Activated T-helper 1 cell treated with anti-CD3 and anti-CD28 coated beads, Interleukin-12 subunit alpha, Interleukin-12 subunit beta, Interleukin-2, Interleukin-4 antibody, amounts not matched to agents 30 ng/mL and 10 ng/mL and 1 ng/mL, durations not matched to agents 14 hours and 24 hours and 36 hours (primary cell): ENCODE results near the gene KIAA1328. TPM values are rescaled to one million over a fixed set of nuclear protein-coding genes. Genes with fewer than 3 reads are reported as not detected.
A peak's percentile ranks its signal among the peaks of the same experiment; 100 is the strongest.

Experiments used
- DNase-seq: peaks from one replicate; pipeline ENCODE4 v3.0.0; 2021; ENCODE audit warnings: low spot score
- H3K27ac Mint-ChIP-seq: one replicate; pipeline ENCODE4 v1.8.0; 2021; ENCODE audit warnings: mild to moderate bottlenecking, mixed read lengths
- H3K27me3 Mint-ChIP-seq: one replicate; pipeline ENCODE4 v1.8.0; 2022; ENCODE audit warnings: mild to moderate bottlenecking, moderate library complexity, mixed read lengths; ENCODE audit not compliant: insufficient read depth
- H3K36me3 Mint-ChIP-seq: one replicate; pipeline ENCODE4 v1.8.0; 2021; ENCODE audit warnings: low read depth, mixed read lengths
- H3K4me1 Mint-ChIP-seq: one replicate; pipeline ENCODE4 v1.8.0; 2021; ENCODE audit warnings: low read depth, mixed read lengths
- H3K4me3 Mint-ChIP-seq: one replicate; pipeline ENCODE4 v1.8.0; 2021; ENCODE audit warnings: mild to moderate bottlenecking, moderate library complexity, mixed read lengths
- H3K9me3 Mint-ChIP-seq: one replicate; pipeline ENCODE4 v1.8.0; 2021; ENCODE audit warnings: mixed read lengths
- intact Hi-C: fragments of 100-400 bp; cut with micrococcal nuclease; formaldehyde crosslinking; loops from one replicate; pipeline ENCODE4 v1.15.1; 2024
- total RNA-seq: library from RNA; stranded (reverse); gene quantifications from 2 replicates; pipeline ENCODE4 v1.2.3, GENCODE V29; 2022

The KIAA1328 gene
- total RNA-seq, 1 donor from 2014 or later = 6.7 TPM

DNA sequence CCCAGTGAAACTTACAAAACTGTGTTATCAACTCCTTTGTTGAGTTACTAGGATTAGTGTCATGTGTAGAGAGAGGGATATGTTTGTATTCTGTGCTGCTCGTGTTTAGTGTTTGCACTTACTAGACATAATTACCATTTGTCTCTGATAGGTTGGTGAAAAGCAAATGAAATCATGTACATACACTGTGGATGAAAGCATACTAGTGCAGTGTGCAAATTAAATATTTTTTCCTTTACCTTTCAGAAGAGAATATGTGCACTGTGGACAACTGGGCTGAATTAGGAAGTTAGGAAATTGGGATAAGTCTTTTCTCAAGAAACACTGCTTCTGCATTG, 1.2 kb downstream of the KIAA1328 start:
- Mint-ChIP-seq H3K4me3 (peak overlapping the region; percentile 86), H3K36me3 (peaks cover 10% of the 10 kb centered on the region), H3K4me1 (peaks cover 40% of the 10 kb centered on the region), H3K27ac (peak overlapping the region; percentile 82), H3K27me3 (no peaks in the 10 kb centered on the region), H3K9me3 (no peaks in the 10 kb centered on the region)
- no peak for DNase-seq
- intact Hi-C loops = no loop called here

DNA sequence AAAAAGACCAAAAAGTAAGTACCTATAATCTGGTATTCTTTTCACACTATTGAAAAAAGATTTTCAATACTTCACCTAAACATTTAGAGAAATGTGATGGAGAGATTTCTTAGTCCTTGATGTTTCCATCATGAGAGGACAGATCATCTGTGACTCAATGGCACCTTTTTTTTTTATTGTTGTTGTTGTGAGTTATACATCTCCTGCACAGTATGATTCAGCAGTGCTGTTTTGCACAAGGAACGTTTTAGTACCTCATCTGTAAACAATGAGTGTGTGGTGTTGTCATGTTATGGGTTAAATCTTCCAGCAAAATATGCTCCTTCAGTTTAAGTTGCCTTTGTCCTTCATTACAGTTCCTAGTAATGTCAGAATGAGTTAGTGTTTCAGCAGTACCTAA, 2.2 kb downstream of the KIAA1328 start:
- Mint-ChIP-seq H3K4me3 (no peak overlapping the region), H3K36me3 (peaks cover 10% of the 10 kb centered on the region), H3K4me1 (peaks cover 40% of the 10 kb centered on the region), H3K9me3 (no peaks in the 10 kb centered on the region), H3K27ac (no peak overlapping the region), H3K27me3 (no peaks in the 10 kb centered on the region)
- intact Hi-C loops = no loop called here
- no peak for DNase-seq

GRCh38 chr18:36833120-36833519, 4.2 kb downstream of the KIAA1328 start:
- DNase-seq = no peak
- no peak overlapping the region for H3K27ac Mint-ChIP-seq
- intact Hi-C loops = no loop called here
- peaks cover 22% of the 10 kb centered on the region for H3K4me1 Mint-ChIP-seq
- no peaks in the 10 kb centered on the region for H3K36me3 Mint-ChIP-seq
- H3K27me3 Mint-ChIP-seq = no peaks in the 10 kb centered on the region
- no peaks in the 10 kb centered on the region for H3K9me3 Mint-ChIP-seq
- H3K4me3 Mint-ChIP-seq = no peak overlapping the region

DNA sequence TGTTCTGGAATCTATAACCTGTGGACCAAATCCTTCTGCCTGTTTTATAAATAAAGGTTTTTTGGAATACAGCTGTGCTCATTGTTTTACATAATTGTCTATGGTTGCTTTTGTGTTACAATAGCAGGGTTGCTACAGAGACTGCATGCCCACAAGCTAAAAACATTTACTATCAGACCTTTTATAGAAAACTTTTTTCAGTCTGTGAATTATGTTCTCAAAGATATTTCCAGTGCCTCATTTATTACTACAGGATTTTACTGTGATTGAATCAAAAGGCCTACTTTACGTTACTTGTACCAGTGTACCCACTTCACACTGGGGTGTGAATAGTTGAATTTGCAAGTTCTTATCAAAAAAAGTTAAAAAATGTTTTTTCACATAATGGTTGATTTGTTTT, 7.0 kb downstream of the KIAA1328 start:
- H3K4me3 Mint-ChIP-seq = no peak overlapping the region
- H3K27me3 Mint-ChIP-seq = no peaks in the 10 kb centered on the region
- peaks cover 13% of the 10 kb centered on the region for H3K36me3 Mint-ChIP-seq
- H3K27ac Mint-ChIP-seq = no peak overlapping the region
- peaks cover 5% of the 10 kb centered on the region for H3K4me1 Mint-ChIP-seq
- no peak for DNase-seq
- intact Hi-C loops = no loop called here
- H3K9me3 Mint-ChIP-seq = no peaks in the 10 kb centered on the region

GRCh38 chr18:36839835-36840234, 10.9 kb downstream of the KIAA1328 start:
- H3K27ac Mint-ChIP-seq = no peak overlapping the region
- no peaks in the 10 kb centered on the region for H3K27me3 Mint-ChIP-seq
- H3K4me1 Mint-ChIP-seq = no peaks in the 10 kb centered on the region
- no peaks in the 10 kb centered on the region for H3K9me3 Mint-ChIP-seq
- DNase-seq = no peak
- peaks cover 15% of the 10 kb centered on the region for H3K36me3 Mint-ChIP-seq
- H3K4me3 Mint-ChIP-seq = no peak overlapping the region
- intact Hi-C loops = no loop called here

DNA sequence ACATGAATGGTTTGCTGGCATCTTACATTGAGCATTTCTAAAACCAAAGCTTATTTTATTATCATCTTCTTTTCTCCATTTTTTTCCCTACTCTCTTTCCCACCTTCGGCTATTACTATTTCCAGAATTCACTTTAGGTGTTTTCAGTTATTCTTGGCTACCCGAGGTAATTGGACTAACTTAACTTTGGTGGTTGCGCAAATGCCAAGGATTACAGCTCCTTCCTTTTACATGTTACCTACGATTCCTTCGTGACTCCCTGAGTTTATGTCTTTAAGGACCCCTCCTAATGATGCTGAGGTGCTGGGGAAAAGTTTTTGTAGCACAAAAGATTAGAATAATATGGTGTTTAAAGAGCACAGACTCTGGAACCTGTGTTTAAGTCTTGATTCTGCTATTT, 14.3 kb downstream of the KIAA1328 start:
- H3K4me3 Mint-ChIP-seq = no peak overlapping the region

GRCh38 chr18:36843784-36844183, 14.9 kb downstream of the KIAA1328 start:
- intact Hi-C loops = no loop called here
- H3K9me3 Mint-ChIP-seq = no peaks in the 10 kb centered on the region
- H3K4me1 Mint-ChIP-seq = no peaks in the 10 kb centered on the region
- H3K36me3 Mint-ChIP-seq = peaks cover 13% of the 10 kb centered on the region
- H3K27me3 Mint-ChIP-seq = no peaks in the 10 kb centered on the region
- H3K4me3 Mint-ChIP-seq = no peak overlapping the region
- DNase-seq = no peak
- H3K27ac Mint-ChIP-seq = no peak overlapping the region

More for the DNA sequence above, 14.3 kb downstream of the KIAA1328 start:
- H3K9me3 Mint-ChIP-seq = no peaks in the 10 kb centered on the region
- H3K4me1 Mint-ChIP-seq = no peaks in the 10 kb centered on the region
- no peak for DNase-seq
- H3K27me3 Mint-ChIP-seq = no peaks in the 10 kb centered on the region
- no peak overlapping the region for H3K27ac Mint-ChIP-seq
- intact Hi-C loops = no loop called here
- peaks cover 15% of the 10 kb centered on the region for H3K36me3 Mint-ChIP-seq

DNA sequence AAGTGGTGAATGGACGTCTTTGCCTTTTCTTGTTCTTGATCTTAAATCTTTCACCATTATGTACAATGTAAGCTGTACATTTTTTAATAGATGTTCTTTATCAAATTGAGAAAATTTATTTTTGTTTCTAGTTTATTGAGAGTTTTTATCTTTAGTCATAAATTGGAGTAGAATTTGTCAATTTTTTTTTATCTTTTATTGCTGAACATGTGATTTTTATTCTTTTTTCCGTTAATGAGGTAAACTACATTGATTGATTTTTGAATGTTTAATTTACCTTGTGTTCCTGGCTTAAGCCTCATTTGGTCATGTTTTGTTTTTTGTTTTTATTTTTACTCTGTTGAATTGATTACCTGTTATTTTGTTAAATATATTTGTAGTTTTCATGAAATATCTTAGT, 19.7 kb downstream of the KIAA1328 start:
- peaks cover 18% of the 10 kb centered on the region for H3K9me3 Mint-ChIP-seq
- H3K27ac Mint-ChIP-seq = no peak overlapping the region
- peaks cover 11% of the 10 kb centered on the region for H3K36me3 Mint-ChIP-seq
- intact Hi-C loops = no loop called here
- H3K4me3 Mint-ChIP-seq = no peak overlapping the region
- no peaks in the 10 kb centered on the region for H3K27me3 Mint-ChIP-seq
- H3K4me1 Mint-ChIP-seq = no peaks in the 10 kb centered on the region
- DNase-seq = no peak

- intact Hi-C loops = no loop called here
- Mint-ChIP-seq H3K27ac (no peak overlapping the region), H3K9me3 (peaks cover 18% of the 10 kb centered on the region), H3K27me3 (no peaks in the 10 kb centered on the region), H3K36me3 (peaks cover 11% of the 10 kb centered on the region), H3K4me3 (no peak overlapping the region), H3K4me1 (no peaks in the 10 kb centered on the region)
- no peak for DNase-seq
Measured at GRCh38 chr18:36849288-36850006, 20.5 kb downstream of the KIAA1328 start.

GRCh38 chr18:36850527-36851201, 21.7 kb downstream of the KIAA1328 start:
- peaks cover 2% of the 10 kb centered on the region for H3K27me3 Mint-ChIP-seq
- no peak overlapping the region for H3K4me3 Mint-ChIP-seq
- no peak overlapping the region for H3K27ac Mint-ChIP-seq
- DNase-seq = no peak
- H3K9me3 Mint-ChIP-seq = peaks cover 18% of the 10 kb centered on the region
- peaks cover 12% of the 10 kb centered on the region for H3K36me3 Mint-ChIP-seq
- no peaks in the 10 kb centered on the region for H3K4me1 Mint-ChIP-seq
- intact Hi-C loops = no loop called here

GRCh38 chr18:36851202-36851590, 22.3 kb downstream of the KIAA1328 start:
- intact Hi-C loops = no loop called here
- Mint-ChIP-seq H3K4me1 (no peaks in the 10 kb centered on the region), H3K27ac (no peak overlapping the region), H3K9me3 (peaks cover 20% of the 10 kb centered on the region), H3K27me3 (peaks cover 2% of the 10 kb centered on the region), H3K36me3 (peaks cover 12% of the 10 kb centered on the region), H3K4me3 (no peak overlapping the region)
- no peak for DNase-seq

- intact Hi-C loops = no loop called here
- Mint-ChIP-seq H3K36me3 (peaks cover 8% of the 10 kb centered on the region), H3K27ac (no peak overlapping the region), H3K4me3 (no peak overlapping the region), H3K4me1 (no peaks in the 10 kb centered on the region), H3K27me3 (peaks cover 2% of the 10 kb centered on the region), H3K9me3 (peaks cover 14% of the 10 kb centered on the region)
- DNase-seq = no peak
Measured at GRCh38 chr18:36856815-36857214, 27.9 kb downstream of the KIAA1328 start.

GRCh38 chr18:36862182-36862581, 33.3 kb downstream of the KIAA1328 start:
- H3K4me1 Mint-ChIP-seq = peaks cover 5% of the 10 kb centered on the region
- H3K4me3 Mint-ChIP-seq = no peak overlapping the region

More at GRCh38 chr18:36862182-36862581, 33.3 kb downstream of the KIAA1328 start:
- H3K27me3 Mint-ChIP-seq = no peaks in the 10 kb centered on the region
- no peak overlapping the region for H3K27ac Mint-ChIP-seq
- intact Hi-C loops = no loop called here
- H3K36me3 Mint-ChIP-seq = peaks cover 3% of the 10 kb centered on the region
- no peak for DNase-seq
- no peaks in the 10 kb centered on the region for H3K9me3 Mint-ChIP-seq
